Lung (tissue), 12 donors: ENCODE results near the gene EBF4. TPM values are rescaled to one million over a fixed set of nuclear protein-coding genes. Genes with fewer than 3 reads are reported as not detected.

Source experiments
- ATAC-seq: fragments of 200-7000 bp; cut with Tn5 transposase; one replicate; pipeline ENCODE4 v1.9.1; 2020; ENCODE audit warnings: moderate number of reproducible peaks; ENCODE audit not compliant: insufficient read depth, low FRiP score
- DNase-seq, 3 donors: peaks; one replicate each; pipeline ENCODE4 v3.0.0-alpha.2; 2013 to 2017
- H3K27ac ChIP-seq, 2 donors: one replicate each; pipeline ENCODE4 v1.5.1; 2013; ENCODE audit warnings: mild to moderate bottlenecking in 2 of 2, moderate library complexity in 2 of 2, control low read depth in 1 of 2, inconsistent platforms in 1 of 2, low read depth in 1 of 2, low read length in 1 of 2
- H3K27me3 ChIP-seq, 3 donors: one replicate each; pipeline ENCODE4 v1.5.1; 2013; ENCODE audit warnings: low read length in 2 of 3; ENCODE audit not compliant: control insufficient read depth in 3 of 3, insufficient read depth in 3 of 3
- H3K36me3 ChIP-seq, 4 donors: one replicate each; pipeline ENCODE4 v1.5.1; 2013; ENCODE audit warnings: low read length in 4 of 4, mild to moderate bottlenecking in 1 of 4, moderate library complexity in 1 of 4; ENCODE audit not compliant: control insufficient read depth in 4 of 4, insufficient read depth in 4 of 4
- H3K4me1 ChIP-seq, 5 donors: one replicate each; pipeline ENCODE4 v1.5.1; 2013; ENCODE audit warnings: low read length in 5 of 5, mild to moderate bottlenecking in 2 of 5, moderate library complexity in 1 of 5; ENCODE audit not compliant: control insufficient read depth in 5 of 5, insufficient read depth in 5 of 5
- H3K4me3 ChIP-seq: one replicate; pipeline ENCODE4 v1.5.1; 2013; ENCODE audit warnings: mild to moderate bottlenecking, control low read depth, moderate library complexity
- H3K9ac ChIP-seq, 2 donors: one replicate each; pipeline ENCODE4 v1.5.1; 2013; ENCODE audit warnings: low read length in 2 of 2, control low read depth in 1 of 2; ENCODE audit not compliant: insufficient read depth in 1 of 2
- H3K9me3 ChIP-seq, 4 donors: one replicate each; pipeline ENCODE4 v1.5.1; 2013; ENCODE audit warnings: low read length in 3 of 4, mild to moderate bottlenecking in 1 of 4, moderate library complexity in 1 of 4; ENCODE audit not compliant: control insufficient read depth in 4 of 4, insufficient read depth in 3 of 4
- CTCF ChIP-seq: IDR thresholded peaks from 2 replicates; pipeline ENCODE4 v1.5.1; 2012; ENCODE audit warnings: mild to moderate bottlenecking; ENCODE audit errors: control extremely low read depth, extremely low read depth
- whole genome bisulfite sequencing, 2 donors: extraction: QIAGEN DNeasy Blood & Tissue Kit; methylation state at CpG; one replicate each; pipeline ENCODE4 v1.1.7; 2013; 5-methylcytosine and 5-hydroxymethylcytosine counted together
- polyA plus RNA-seq, 2 donors: library from polyadenylated mRNA; stranded (reverse); fragments of 200-250 nt; gene quantifications; one replicate each; pipeline ENCODE4 v1.2.1, GENCODE V29; 2013
- total RNA-seq, 2 donors: library from RNA; depleted of rRNA in 1 of 2; stranded (reverse); fragments of >200 nt in 1 of 2; gene quantifications; one replicate each; pipeline ENCODE4 v1.2.1, GENCODE V29; 2014 to 2021
- donor health status: control.
- donor health status: control.
- donor health status: Bipolar disorder and iron deficiency.
- donor health status: healthy.
- donor health status: DM: yes; HTN: yes; CAD: no.

Gene EBF4
- total and polyA plus RNA-seq, 4 donors = 5.8 to 15.8 (median 7.4) TPM

DNA sequence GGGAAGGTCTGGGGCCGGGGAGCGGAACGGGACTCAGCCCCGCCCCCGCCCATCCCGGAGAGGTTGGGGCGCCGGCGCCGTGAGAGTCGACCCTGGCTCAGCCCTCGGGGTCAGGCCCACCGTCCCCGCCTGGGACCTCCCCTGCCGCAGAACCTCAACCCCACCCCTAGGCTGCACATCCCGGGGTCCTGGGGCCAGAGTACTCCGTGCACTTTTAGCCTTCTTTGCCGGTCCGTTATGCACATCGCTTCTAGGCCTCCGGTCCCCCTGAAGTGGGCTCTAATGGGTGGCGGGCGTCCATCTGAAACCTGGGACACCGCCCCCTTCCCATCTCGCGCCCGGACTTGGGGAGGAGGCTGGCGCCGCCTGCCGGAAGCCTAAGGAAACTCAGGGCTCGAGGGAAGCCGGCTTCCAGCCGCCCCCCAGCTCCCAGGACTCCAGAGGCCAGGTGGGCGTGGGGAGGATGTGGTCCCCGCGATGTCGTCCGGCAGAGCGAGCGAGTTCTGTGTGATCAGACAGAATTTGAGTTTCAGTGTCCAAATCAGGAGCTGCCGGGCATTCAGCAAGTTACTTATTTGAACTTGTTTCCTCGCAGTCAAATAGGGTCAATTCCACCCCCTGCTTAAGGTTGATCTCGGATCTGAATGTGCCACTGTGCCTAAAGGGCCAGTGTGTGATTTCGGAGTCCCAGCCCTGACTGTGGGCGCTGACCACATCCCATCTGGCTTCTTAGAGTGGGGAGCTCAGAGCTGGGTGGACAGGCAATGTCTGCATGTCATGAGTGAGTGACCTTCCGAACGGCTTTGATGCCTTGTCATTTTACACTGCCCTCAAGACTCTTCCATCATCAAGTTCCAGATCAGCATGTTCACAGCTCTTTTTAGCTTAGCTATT is 60.2 kb downstream of the EBF4 start:
- Histone ChIP-seq H3K4me1 (peaks cover 0 to 16% (median 14%) of the 10 kb centered on the region in 5 donors), H3K36me3 (no peaks in the 10 kb centered on the region), H3K9ac (no peak overlapping the region), H3K27ac (no peak overlapping the region), H3K4me3 (peak overlapping the region; percentile 18), H3K9me3 (no peaks in the 10 kb centered on the region), H3K27me3 (peaks cover 0 to 65% (median 29%) of the 10 kb centered on the region in 3 donors)
- ATAC-seq (no peak), DNase-seq (peak; percentile 42 to 51 (median 48))
- no peak for TF ChIP-seq CTCF
- 6 to 9% methylated on average over 45 to 47 of the region's 47 CpGs for WGBS, 2 donors

GRCh38 chr20:2753461-2754040 is 61.0 kb downstream of the EBF4 start:
- no peaks in the 10 kb centered on the region for H3K36me3 ChIP-seq
- 84 to 94% methylated on average over 6 of the region's 6 CpGs for WGBS, 2 donors
- H3K4me1 ChIP-seq = peaks cover 0 to 16% (median 14%) of the 10 kb centered on the region in 5 donors
- H3K9ac ChIP-seq = no peak overlapping the region
- no peak for DNase-seq
- H3K27ac ChIP-seq = no peak overlapping the region
- no peaks in the 10 kb centered on the region for H3K9me3 ChIP-seq
- ATAC-seq = no peak
- no peak for TF ChIP-seq CTCF
- H3K4me3 ChIP-seq = no peak overlapping the region
- peaks cover 0 to 58% (median 22%) of the 10 kb centered on the region in 3 donors for H3K27me3 ChIP-seq

- H3K36me3 ChIP-seq = no peaks in the 10 kb centered on the region
- TF ChIP-seq CTCF = no peak
- H3K27me3 ChIP-seq = peaks cover 0 to 49% (median 18%) of the 10 kb centered on the region in 3 donors
- H3K4me3 ChIP-seq = no peak overlapping the region
- no peaks in the 10 kb centered on the region for H3K9me3 ChIP-seq
- 74 to 79% methylated on average over 2 of the region's 2 CpGs for WGBS, 2 donors
- ATAC-seq (no peak), DNase-seq (peak in 2 of 3 donors; percentile 44 to 47)
- H3K4me1 ChIP-seq = peaks cover 0 to 16% (median 14%) of the 10 kb centered on the region in 5 donors
- no peak overlapping the region for H3K27ac ChIP-seq
- no peak overlapping the region for H3K9ac ChIP-seq
These were observed 61.8 kb downstream of the EBF4 start for GRCh38 chr20:2754424-2754823.
